ENCODE data around the gene GRM5.

GRM5 gene

DNA sequence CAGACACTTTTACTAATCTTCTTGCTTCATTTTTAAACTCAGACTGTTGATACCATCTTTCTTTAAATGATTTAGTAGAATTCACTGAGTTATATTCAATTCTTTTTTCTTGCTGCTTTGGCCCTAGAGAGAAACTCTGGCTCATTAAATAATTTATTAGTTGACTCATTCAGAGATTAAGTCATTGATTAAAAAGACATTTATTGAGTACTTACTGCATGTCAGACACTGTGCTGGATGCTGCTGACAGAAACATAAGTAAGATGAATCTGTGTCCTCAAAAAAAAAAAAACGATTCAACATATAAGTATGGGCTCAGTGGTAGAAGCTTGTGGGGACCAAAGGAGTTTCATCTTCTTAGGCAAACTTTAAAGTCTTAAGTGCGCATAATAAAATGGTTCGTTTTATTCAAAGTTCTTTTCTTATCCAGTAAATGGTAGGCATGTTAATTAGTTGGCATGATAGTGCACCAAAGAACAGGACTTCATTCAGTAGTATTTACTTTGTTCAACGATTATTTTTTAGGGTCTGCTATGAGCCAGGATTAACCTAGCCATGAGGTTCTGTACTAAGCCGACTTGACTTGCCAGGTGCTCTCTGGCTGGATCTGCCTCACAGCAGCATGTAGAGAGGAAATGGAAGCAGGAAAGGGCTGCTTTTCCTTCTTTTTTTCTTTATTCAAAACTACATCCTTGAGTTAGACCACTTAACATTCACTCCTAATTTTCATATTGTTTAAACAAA is 447.3 kb downstream of the GRM5 start:
- no peaks in the 10 kb centered on the region for H3K36me3 ChIP-seq (ENCODE audit: insufficient read depth, low read length)
- H3K9ac ChIP-seq (ENCODE audit: low read length) = no peak overlapping the region
- H3K4me2 ChIP-seq (ENCODE audit: low read length) = no peak overlapping the region
- H3K27ac ChIP-seq (ENCODE audit: low read depth, low read length, poor library complexity, severe bottlenecking) = no peak overlapping the region
- H4K20me1 ChIP-seq (ENCODE audit: insufficient read depth, low read length) = no peaks in the 10 kb centered on the region
- no peaks in the 10 kb centered on the region for H3K9me2 ChIP-seq (ENCODE audit: low read depth, low read length)
- no peaks in the 10 kb centered on the region for H3K27me3 ChIP-seq (ENCODE audit: insufficient read depth, low read length)
- no peak overlapping the region for H2AFZ ChIP-seq (ENCODE audit: low read length)
- TF ChIP-seq, protein P1, sequence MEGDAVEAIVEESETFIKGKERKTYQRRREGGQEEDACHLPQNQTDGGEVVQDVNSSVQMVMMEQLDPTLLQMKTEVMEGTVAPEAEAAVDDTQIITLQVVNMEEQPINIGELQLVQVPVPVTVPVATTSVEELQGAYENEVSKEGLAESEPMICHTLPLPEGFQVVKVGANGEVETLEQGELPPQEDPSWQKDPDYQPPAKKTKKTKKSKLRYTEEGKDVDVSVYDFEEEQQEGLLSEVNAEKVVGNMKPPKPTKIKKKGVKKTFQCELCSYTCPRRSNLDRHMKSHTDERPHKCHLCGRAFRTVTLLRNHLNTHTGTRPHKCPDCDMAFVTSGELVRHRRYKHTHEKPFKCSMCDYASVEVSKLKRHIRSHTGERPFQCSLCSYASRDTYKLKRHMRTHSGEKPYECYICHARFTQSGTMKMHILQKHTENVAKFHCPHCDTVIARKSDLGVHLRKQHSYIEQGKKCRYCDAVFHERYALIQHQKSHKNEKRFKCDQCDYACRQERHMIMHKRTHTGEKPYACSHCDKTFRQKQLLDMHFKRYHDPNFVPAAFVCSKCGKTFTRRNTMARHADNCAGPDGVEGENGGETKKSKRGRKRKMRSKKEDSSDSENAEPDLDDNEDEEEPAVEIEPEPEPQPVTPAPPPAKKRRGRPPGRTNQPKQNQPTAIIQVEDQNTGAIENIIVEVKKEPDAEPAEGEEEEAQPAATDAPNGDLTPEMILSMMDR (IDR thresholded peaks at IDR 0.05; ENCODE audit: low read length) = no peak
- no peak for TF ChIP-seq EZH2 (IDR thresholded peaks at IDR 0.05; ENCODE audit: borderline replicate concordance, low read length)
- no peaks in the 10 kb centered on the region for H3K4me1 ChIP-seq (ENCODE audit: insufficient read depth, low read length, severe bottlenecking)
- H3F3A ChIP-seq (ENCODE audit: insufficient read depth, low read length) = no peaks in the 10 kb centered on the region
- no peak overlapping the region for H3K4me3 ChIP-seq (ENCODE audit: low read depth, low read length, poor library complexity, severe bottlenecking)
- no peaks in the 10 kb centered on the region for H3K9me3 ChIP-seq (ENCODE audit: low read length)
- no peaks in the 10 kb centered on the region for H3K79me2 ChIP-seq (ENCODE audit: insufficient read depth, low read length)

DNA sequence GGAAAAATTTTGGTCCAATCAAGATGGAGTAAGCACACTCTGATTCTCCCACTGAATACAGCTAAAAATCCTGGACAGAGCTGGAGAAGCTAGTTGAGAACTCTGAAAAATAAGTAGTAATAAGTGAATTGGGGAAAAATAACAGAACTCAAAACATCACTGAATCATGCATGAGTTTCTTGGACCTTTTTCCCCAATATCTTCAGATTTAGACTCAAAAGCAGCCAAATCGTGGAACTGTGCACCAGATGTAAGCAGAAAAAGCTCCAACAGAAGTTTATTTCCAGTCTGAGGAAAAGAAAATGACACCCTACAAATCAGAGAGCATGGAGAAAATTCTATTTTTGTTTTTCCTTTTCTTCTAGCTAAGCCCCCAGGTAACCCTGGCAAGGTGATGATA is 448.6 kb downstream of the GRM5 start:
- H2AFZ ChIP-seq (ENCODE audit: low read length) = no peak overlapping the region
- no peak overlapping the region for H3K4me2 ChIP-seq (ENCODE audit: low read length)
- no peaks in the 10 kb centered on the region for H3K36me3 ChIP-seq (ENCODE audit: insufficient read depth, low read length)
- no peaks in the 10 kb centered on the region for H3K9me2 ChIP-seq (ENCODE audit: low read depth, low read length)
- no peak overlapping the region for H3K4me3 ChIP-seq (ENCODE audit: low read depth, low read length, poor library complexity, severe bottlenecking)
- H3K79me2 ChIP-seq (ENCODE audit: insufficient read depth, low read length) = no peaks in the 10 kb centered on the region
- H3K9me3 ChIP-seq (ENCODE audit: low read length) = no peaks in the 10 kb centered on the region
- no peaks in the 10 kb centered on the region for H3K27me3 ChIP-seq (ENCODE audit: insufficient read depth, low read length)
- H3F3A ChIP-seq (ENCODE audit: insufficient read depth, low read length) = no peaks in the 10 kb centered on the region
- no peak overlapping the region for H3K9ac ChIP-seq (ENCODE audit: low read length)
- H3K4me1 ChIP-seq (ENCODE audit: insufficient read depth, low read length, severe bottlenecking) = no peaks in the 10 kb centered on the region
- H4K20me1 ChIP-seq (ENCODE audit: insufficient read depth, low read length) = no peaks in the 10 kb centered on the region
- H3K27ac ChIP-seq (ENCODE audit: low read depth, low read length, poor library complexity, severe bottlenecking) = no peak overlapping the region
- TF ChIP-seq EZH2 (IDR thresholded peaks at IDR 0.05; ENCODE audit: borderline replicate concordance, low read length) = no peak
- TF ChIP-seq, protein P1 (IDR thresholded peaks at IDR 0.05; ENCODE audit: low read length) = no peak

DNA sequence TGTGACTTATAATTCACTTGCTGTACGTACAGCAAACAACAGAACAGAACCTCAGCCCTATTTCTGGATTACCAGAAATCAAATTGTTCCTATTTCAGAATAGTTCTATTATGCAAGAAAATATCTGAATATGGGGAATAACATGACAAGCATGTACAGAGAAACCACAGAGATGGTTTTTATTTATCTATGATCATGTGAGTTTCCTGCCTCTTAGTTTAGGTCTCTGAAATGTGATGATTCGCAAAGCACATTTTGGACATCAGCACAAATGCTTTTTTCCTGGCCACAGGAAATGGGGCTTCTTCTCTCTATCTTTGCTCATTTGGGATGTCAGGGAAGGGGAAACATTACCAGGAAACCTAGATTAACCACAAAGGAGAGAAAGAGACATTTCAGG is 461.5 kb downstream of the GRM5 start:
- Histone ChIP-seq H3K27ac (ENCODE audit: low read depth, low read length, poor library complexity, severe bottlenecking) (no peak overlapping the region), H3K4me1 (ENCODE audit: insufficient read depth, low read length, severe bottlenecking) (no peaks in the 10 kb centered on the region), H3K4me2 (ENCODE audit: low read length) (no peak overlapping the region), H4K20me1 (ENCODE audit: insufficient read depth, low read length) (no peaks in the 10 kb centered on the region), H3F3A (ENCODE audit: insufficient read depth, low read length) (no peaks in the 10 kb centered on the region), H3K9me2 (ENCODE audit: low read depth, low read length) (no peaks in the 10 kb centered on the region), H2AFZ (ENCODE audit: low read length) (no peak overlapping the region), H3K79me2 (ENCODE audit: insufficient read depth, low read length) (no peaks in the 10 kb centered on the region), H3K9me3 (ENCODE audit: low read length) (no peaks in the 10 kb centered on the region), H3K36me3 (ENCODE audit: insufficient read depth, low read length) (no peaks in the 10 kb centered on the region), H3K9ac (ENCODE audit: low read length) (no peak overlapping the region), H3K4me3 (ENCODE audit: low read depth, low read length, poor library complexity, severe bottlenecking) (no peak overlapping the region), H3K27me3 (ENCODE audit: insufficient read depth, low read length) (no peaks in the 10 kb centered on the region)
- TF ChIP-seq, protein P1 (IDR thresholded peaks at IDR 0.05; ENCODE audit: low read length) = no peak
- no peak for TF ChIP-seq EZH2 (IDR thresholded peaks at IDR 0.05; ENCODE audit: borderline replicate concordance, low read length)
